ENCODE results near the gene DDX49. TPM values are rescaled to one million over a fixed set of nuclear protein-coding genes. Genes with fewer than 3 reads are reported as not detected.

The DDX49 gene
- total RNA-seq, 2 experiments from 2014 or later, result 63.7 to 82.4 TPM

DNA sequence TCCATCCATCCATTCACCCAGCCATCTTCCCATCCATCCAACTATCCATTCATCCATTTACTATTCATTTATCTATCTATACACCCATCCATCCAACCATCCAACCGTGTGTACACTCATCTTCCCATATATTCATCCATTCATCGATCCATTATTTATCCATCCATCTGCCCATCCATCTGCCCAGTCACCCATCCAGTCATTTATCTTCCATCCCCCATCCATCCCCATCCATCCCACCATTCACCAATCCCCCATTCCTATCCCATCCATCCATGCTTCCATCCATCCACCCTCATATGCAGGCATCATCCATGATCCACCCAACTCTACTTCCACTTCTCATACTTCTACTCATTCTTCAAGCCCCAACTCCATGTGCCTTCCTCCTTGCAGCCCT is 35.5 kb downstream of the DDX49 start:
- intact Hi-C loops (cut with micrococcal nuclease; ENCODE audit: unreplicated experiment), result no loop called here
- H3K4me2 ChIP-seq (ENCODE audit: low read length), result no peak overlapping the region
- no peaks in the 10 kb centered on the region for H3K9me2 ChIP-seq (ENCODE audit: insufficient read depth, low read length)
- H3K36me3 ChIP-seq (ENCODE audit: insufficient read depth, low read length), result no peaks in the 10 kb centered on the region
- H3K27ac ChIP-seq (ENCODE audit: low read depth, low read length, poor library complexity, severe bottlenecking), result no peak overlapping the region
- ChIA-PET POLR2A (no interaction called here), CTCF (ENCODE audit: unreplicated experiment) (no interaction called here)
- BruUV-seq (replicated peaks), result no TSS peak
- TF ChIP-seq, protein P1, sequence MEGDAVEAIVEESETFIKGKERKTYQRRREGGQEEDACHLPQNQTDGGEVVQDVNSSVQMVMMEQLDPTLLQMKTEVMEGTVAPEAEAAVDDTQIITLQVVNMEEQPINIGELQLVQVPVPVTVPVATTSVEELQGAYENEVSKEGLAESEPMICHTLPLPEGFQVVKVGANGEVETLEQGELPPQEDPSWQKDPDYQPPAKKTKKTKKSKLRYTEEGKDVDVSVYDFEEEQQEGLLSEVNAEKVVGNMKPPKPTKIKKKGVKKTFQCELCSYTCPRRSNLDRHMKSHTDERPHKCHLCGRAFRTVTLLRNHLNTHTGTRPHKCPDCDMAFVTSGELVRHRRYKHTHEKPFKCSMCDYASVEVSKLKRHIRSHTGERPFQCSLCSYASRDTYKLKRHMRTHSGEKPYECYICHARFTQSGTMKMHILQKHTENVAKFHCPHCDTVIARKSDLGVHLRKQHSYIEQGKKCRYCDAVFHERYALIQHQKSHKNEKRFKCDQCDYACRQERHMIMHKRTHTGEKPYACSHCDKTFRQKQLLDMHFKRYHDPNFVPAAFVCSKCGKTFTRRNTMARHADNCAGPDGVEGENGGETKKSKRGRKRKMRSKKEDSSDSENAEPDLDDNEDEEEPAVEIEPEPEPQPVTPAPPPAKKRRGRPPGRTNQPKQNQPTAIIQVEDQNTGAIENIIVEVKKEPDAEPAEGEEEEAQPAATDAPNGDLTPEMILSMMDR (conservative IDR thresholded peaks at IDR 0.05; ENCODE audit: low read length), result no peak
- no peak for TF ChIP-seq EZH2phosphoT487 (IDR thresholded peaks at IDR 0.05; ENCODE audit: borderline replicate concordance, low read depth, low read length)
- DNase-seq (ENCODE audit: low spot score), result no peak
- H3K4me3 ChIP-seq (ENCODE audit: low read depth, low read length, poor library complexity, severe bottlenecking), result no peak overlapping the region
- no peaks in the 10 kb centered on the region for H3K9me3 ChIP-seq (ENCODE audit: low read length)
- no peaks in the 10 kb centered on the region for H3K79me2 ChIP-seq (ENCODE audit: insufficient read depth, low read depth, low read length)
- H2AFZ ChIP-seq (ENCODE audit: low read length), result no peak overlapping the region
- no peaks in the 10 kb centered on the region for H4K20me1 ChIP-seq (ENCODE audit: insufficient read depth, low read length)
- peaks cover under 1% of the 10 kb centered on the region for H3K4me1 ChIP-seq (ENCODE audit: insufficient read depth, low read length, poor library complexity, severe bottlenecking)

DNA sequence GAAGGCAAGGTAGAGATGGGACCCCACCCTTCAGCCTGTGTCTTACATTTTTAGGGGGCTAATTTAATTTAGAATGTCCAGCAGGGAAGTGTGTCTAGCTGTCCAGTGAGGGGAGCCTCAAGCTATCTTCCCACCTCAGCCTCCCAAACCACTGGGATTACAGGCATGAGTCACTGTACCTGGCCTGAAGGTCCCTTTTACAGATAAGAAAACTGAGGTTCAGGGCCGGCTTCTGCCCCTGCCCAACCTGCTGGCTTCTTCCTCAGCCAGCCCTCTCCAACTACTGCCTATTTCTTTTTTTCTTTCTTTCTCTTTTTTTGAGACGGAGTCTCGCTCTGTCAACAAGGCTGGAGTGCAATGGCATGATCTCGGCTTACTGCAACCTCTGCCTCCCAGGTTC is 40.9 kb downstream of the DDX49 start:
- intact Hi-C loops (cut with micrococcal nuclease; ENCODE audit: unreplicated experiment), result no loop called here

More for the DNA sequence above, 40.9 kb downstream of the DDX49 start:
- Histone ChIP-seq H3K4me3 (ENCODE audit: low read depth, low read length, poor library complexity, severe bottlenecking) (no peak overlapping the region), H3K9me2 (ENCODE audit: insufficient read depth, low read length) (no peaks in the 10 kb centered on the region), H3K79me2 (ENCODE audit: insufficient read depth, low read depth, low read length) (no peaks in the 10 kb centered on the region), H3K9me3 (ENCODE audit: low read length) (no peaks in the 10 kb centered on the region), H4K20me1 (ENCODE audit: insufficient read depth, low read length) (no peaks in the 10 kb centered on the region), H3K4me1 (ENCODE audit: insufficient read depth, low read length, poor library complexity, severe bottlenecking) (peaks cover 6% of the 10 kb centered on the region), H3K36me3 (ENCODE audit: insufficient read depth, low read length) (no peaks in the 10 kb centered on the region), H2AFZ (ENCODE audit: low read length) (no peak overlapping the region), H3K27ac (ENCODE audit: low read depth, low read length, poor library complexity, severe bottlenecking) (no peak overlapping the region), H3K4me2 (ENCODE audit: low read length) (no peak overlapping the region)
- TF ChIP-seq EZH2phosphoT487 (IDR thresholded peaks at IDR 0.05; ENCODE audit: borderline replicate concordance, low read depth, low read length), result no peak
- TF ChIP-seq, protein P1 (conservative IDR thresholded peaks at IDR 0.05; ENCODE audit: low read length), result no peak
- ChIA-PET POLR2A (no interaction called here), CTCF (ENCODE audit: unreplicated experiment) (no interaction called here)
- no peak for DNase-seq (ENCODE audit: low spot score)
- BruUV-seq (replicated peaks), result no TSS peak

Measured in OCI-LY7 (cell line).